Measurements from ENCODE around the gene AMBN.

- TF ChIP-seq, protein P1, sequence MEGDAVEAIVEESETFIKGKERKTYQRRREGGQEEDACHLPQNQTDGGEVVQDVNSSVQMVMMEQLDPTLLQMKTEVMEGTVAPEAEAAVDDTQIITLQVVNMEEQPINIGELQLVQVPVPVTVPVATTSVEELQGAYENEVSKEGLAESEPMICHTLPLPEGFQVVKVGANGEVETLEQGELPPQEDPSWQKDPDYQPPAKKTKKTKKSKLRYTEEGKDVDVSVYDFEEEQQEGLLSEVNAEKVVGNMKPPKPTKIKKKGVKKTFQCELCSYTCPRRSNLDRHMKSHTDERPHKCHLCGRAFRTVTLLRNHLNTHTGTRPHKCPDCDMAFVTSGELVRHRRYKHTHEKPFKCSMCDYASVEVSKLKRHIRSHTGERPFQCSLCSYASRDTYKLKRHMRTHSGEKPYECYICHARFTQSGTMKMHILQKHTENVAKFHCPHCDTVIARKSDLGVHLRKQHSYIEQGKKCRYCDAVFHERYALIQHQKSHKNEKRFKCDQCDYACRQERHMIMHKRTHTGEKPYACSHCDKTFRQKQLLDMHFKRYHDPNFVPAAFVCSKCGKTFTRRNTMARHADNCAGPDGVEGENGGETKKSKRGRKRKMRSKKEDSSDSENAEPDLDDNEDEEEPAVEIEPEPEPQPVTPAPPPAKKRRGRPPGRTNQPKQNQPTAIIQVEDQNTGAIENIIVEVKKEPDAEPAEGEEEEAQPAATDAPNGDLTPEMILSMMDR (IDR thresholded peaks at IDR 0.05) = no peak
- TF ChIP-seq POLR2A (IDR thresholded peaks at IDR 0.05; ENCODE audit: low read depth) = no peak
- TF ChIP-seq EP300 (IDR thresholded peaks at IDR 0.05) = no peak
- no peak for TF ChIP-seq POLR2AphosphoS5 (IDR thresholded peaks at IDR 0.05)
Measured at GRCh38 chr4:70571772-70572171, 20.3 kb upstream of the AMBN start.

Measured in esophagus muscularis mucosa (tissue), 4 donors.